ENCODE data around the gene RNPS1.

The RNPS1 gene

DNA sequence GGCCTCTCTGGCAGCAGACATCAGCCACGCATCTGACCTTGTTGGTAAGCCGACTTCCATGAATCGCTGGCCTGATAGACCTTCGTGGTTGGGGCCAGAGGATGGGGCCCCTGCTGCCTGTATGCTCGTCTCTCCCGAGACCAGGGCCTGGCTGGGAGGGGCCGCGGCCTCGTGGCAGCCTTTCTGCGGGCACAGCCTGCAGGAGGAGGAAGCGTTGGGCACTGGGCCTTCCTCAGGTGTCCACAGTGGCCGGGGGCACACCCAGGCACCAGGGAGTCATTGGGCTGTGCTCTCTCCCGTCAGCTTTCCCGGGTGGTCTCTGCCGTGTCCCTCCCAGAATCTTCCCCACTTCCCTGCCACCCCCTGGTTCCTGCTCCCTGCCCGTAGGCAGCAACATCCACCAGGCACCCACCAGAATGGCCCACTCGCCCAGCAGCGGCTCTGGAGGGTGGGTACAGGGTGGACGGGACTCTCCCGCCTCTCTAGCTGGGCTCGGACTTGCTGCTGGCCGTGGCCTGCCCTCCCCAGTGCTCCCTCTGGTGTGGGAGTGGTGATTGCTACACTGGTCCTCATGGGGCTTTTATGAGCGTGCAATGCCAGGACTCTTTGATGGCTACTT lies 38.2 kb downstream of the RNPS1 start:
- TF ChIP-seq, protein P1, sequence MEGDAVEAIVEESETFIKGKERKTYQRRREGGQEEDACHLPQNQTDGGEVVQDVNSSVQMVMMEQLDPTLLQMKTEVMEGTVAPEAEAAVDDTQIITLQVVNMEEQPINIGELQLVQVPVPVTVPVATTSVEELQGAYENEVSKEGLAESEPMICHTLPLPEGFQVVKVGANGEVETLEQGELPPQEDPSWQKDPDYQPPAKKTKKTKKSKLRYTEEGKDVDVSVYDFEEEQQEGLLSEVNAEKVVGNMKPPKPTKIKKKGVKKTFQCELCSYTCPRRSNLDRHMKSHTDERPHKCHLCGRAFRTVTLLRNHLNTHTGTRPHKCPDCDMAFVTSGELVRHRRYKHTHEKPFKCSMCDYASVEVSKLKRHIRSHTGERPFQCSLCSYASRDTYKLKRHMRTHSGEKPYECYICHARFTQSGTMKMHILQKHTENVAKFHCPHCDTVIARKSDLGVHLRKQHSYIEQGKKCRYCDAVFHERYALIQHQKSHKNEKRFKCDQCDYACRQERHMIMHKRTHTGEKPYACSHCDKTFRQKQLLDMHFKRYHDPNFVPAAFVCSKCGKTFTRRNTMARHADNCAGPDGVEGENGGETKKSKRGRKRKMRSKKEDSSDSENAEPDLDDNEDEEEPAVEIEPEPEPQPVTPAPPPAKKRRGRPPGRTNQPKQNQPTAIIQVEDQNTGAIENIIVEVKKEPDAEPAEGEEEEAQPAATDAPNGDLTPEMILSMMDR (IDR thresholded peaks at IDR 0.05; ENCODE audit: borderline replicate concordance, extremely low read depth, low read length, poor library complexity, severe bottlenecking) = no peak
- TF ChIP-seq EZH2 (IDR thresholded peaks at IDR 0.05; ENCODE audit: borderline replicate concordance, low read depth, low read length, severe bottlenecking) = no peak
- Histone ChIP-seq H4K20me1 (ENCODE audit: insufficient read depth, low read length) (peaks cover 66% of the 10 kb centered on the region), H3K9ac (ENCODE audit: low read depth, low read length) (no peak overlapping the region), H3K4me2 (ENCODE audit: insufficient read depth, low read length) (no peak overlapping the region), H3K79me2 (ENCODE audit: insufficient read depth, low read length) (peaks cover 50% of the 10 kb centered on the region), H3K27me3 (ENCODE audit: insufficient read depth, low read length, poor library complexity) (no peaks in the 10 kb centered on the region), H3K4me1 (ENCODE audit: insufficient read depth, low read length) (peaks cover 8% of the 10 kb centered on the region), H2AFZ (ENCODE audit: low read depth, low read length) (no peak overlapping the region), H3K9me3 (ENCODE audit: insufficient read depth, low read length, severe bottlenecking) (no peaks in the 10 kb centered on the region), H3K36me3 (ENCODE audit: insufficient read depth, low read length) (peaks cover 81% of the 10 kb centered on the region), H3K27ac (ENCODE audit: low read length) (no peak overlapping the region), H3K4me3 (ENCODE audit: low read depth in 1 of 2, low read length in 2 of 2) (no peak overlapping the region)
- no peak for ATAC-seq (ENCODE audit: insufficient read depth, low read depth)
- DNase-seq = no peak

DNA sequence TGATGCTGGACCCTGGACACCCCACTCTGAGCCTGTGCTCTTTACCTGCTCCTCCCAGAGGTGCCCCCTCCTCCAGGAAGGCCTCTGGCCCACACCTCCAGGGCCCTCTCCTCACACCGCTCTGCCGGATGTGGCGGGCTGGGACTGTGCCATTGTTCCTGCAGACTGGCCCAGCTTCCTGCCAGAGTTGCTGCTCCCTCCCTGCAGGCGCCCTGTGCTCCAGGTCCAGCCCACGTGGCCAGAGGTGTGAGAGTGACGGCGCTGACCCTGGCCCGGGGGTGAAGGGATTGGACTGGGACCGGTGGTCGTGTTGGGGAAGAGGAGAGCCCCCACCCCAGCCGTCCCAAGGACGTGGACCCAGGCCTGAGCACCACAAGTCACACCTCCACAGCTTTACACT lies 38.8 kb downstream of the RNPS1 start:
- H3K36me3 ChIP-seq (ENCODE audit: insufficient read depth, low read length) = peaks cover 75% of the 10 kb centered on the region
- H3K4me1 ChIP-seq (ENCODE audit: insufficient read depth, low read length) = peaks cover 15% of the 10 kb centered on the region
- H3K4me3 ChIP-seq (ENCODE audit: low read depth in 1 of 2, low read length in 2 of 2) = no peak overlapping the region
- H3K79me2 ChIP-seq (ENCODE audit: insufficient read depth, low read length) = peaks cover 56% of the 10 kb centered on the region
- peaks cover 64% of the 10 kb centered on the region for H4K20me1 ChIP-seq (ENCODE audit: insufficient read depth, low read length)
- H3K27ac ChIP-seq (ENCODE audit: low read length) = no peak overlapping the region
- H3K4me2 ChIP-seq (ENCODE audit: insufficient read depth, low read length) = no peak overlapping the region
- H2AFZ ChIP-seq (ENCODE audit: low read depth, low read length) = no peak overlapping the region
- TF ChIP-seq, protein P1 (IDR thresholded peaks at IDR 0.05; ENCODE audit: borderline replicate concordance, extremely low read depth, low read length, poor library complexity, severe bottlenecking) = no peak
- TF ChIP-seq EZH2 (IDR thresholded peaks at IDR 0.05; ENCODE audit: borderline replicate concordance, low read depth, low read length, severe bottlenecking) = no peak
- DNase-seq (no peak), ATAC-seq (ENCODE audit: insufficient read depth, low read depth) (no peak)
- H3K9me3 ChIP-seq (ENCODE audit: insufficient read depth, low read length, severe bottlenecking) = no peaks in the 10 kb centered on the region
- H3K9ac ChIP-seq (ENCODE audit: low read depth, low read length) = no peak overlapping the region
- H3K27me3 ChIP-seq (ENCODE audit: insufficient read depth, low read length, poor library complexity) = no peaks in the 10 kb centered on the region

- no peak overlapping the region for H3K9ac ChIP-seq (ENCODE audit: low read depth, low read length)
- TF ChIP-seq, protein P1 (IDR thresholded peaks at IDR 0.05; ENCODE audit: borderline replicate concordance, extremely low read depth, low read length, poor library complexity, severe bottlenecking) = no peak
- no peak for TF ChIP-seq EZH2 (IDR thresholded peaks at IDR 0.05; ENCODE audit: borderline replicate concordance, low read depth, low read length, severe bottlenecking)
- H3K36me3 ChIP-seq (ENCODE audit: insufficient read depth, low read length) = peaks cover 67% of the 10 kb centered on the region
- H3K27me3 ChIP-seq (ENCODE audit: insufficient read depth, low read length, poor library complexity) = no peaks in the 10 kb centered on the region
- H3K79me2 ChIP-seq (ENCODE audit: insufficient read depth, low read length) = peaks cover 62% of the 10 kb centered on the region
- H3K4me3 ChIP-seq (ENCODE audit: low read depth in 1 of 2, low read length in 2 of 2) = no peak overlapping the region
- no peak overlapping the region for H2AFZ ChIP-seq (ENCODE audit: low read depth, low read length)
- no peaks in the 10 kb centered on the region for H3K9me3 ChIP-seq (ENCODE audit: insufficient read depth, low read length, severe bottlenecking)
- no peak for DNase-seq
- ATAC-seq (ENCODE audit: insufficient read depth, low read depth) = no peak
- H3K27ac ChIP-seq (ENCODE audit: low read length) = no peak overlapping the region
- no peak overlapping the region for H3K4me2 ChIP-seq (ENCODE audit: insufficient read depth, low read length)
- peaks cover 16% of the 10 kb centered on the region for H3K4me1 ChIP-seq (ENCODE audit: insufficient read depth, low read length)
- peaks cover 57% of the 10 kb centered on the region for H4K20me1 ChIP-seq (ENCODE audit: insufficient read depth, low read length)
Observed at GRCh38 chr16:2228161-2228824, 39.6 kb downstream of the RNPS1 start.

Data from DND-41 (cell line).